NCI-H146 treated with DMSO at 0.1 percent for 48 hours (cell line): Measurements from ENCODE around the gene TYW3.
A peak's percentile ranks its signal among the peaks of the same experiment; 100 is the strongest.

Experiments
- DNase-seq: peaks from one replicate; lab custom pipeline; 2025; ENCODE audit not compliant: unreplicated experiment; lab: John Stamatoyannopoulos, UW

TYW3 gene

GRCh38 chr1:74785944-74786343 is 53.0 kb downstream of the TYW3 start:
- DNase-seq: no peak

GRCh38 chr1:74790453-74790852 is 57.5 kb downstream of the TYW3 start:
- no peak for DNase-seq

- DNase-seq: no peak
Observed at GRCh38 chr1:74791491-74791890, 58.5 kb downstream of the TYW3 start.

- DNase-seq: no peak
Observed at GRCh38 chr1:74799119-74799657, 66.2 kb downstream of the TYW3 start.

- DNase-seq: peak; percentile 3
Observed at GRCh38 chr1:74811436-74812179, 78.7 kb downstream of the TYW3 start.

- no peak for DNase-seq
Observed at GRCh38 chr1:74812180-74812541, 79.2 kb downstream of the TYW3 start.
